Measurements from ENCODE around the gene CADPS2. TPM values are rescaled to one million over a fixed set of nuclear protein-coding genes. Genes with fewer than 3 reads are reported as not detected.

CADPS2 gene
- total RNA-seq, 4 donors from 2014 or later, result 8.7 to 27.9 (median 16.7) TPM

GRCh38 chr7:122651451-122651850 lies 234.8 kb downstream of the CADPS2 start:
- TF ChIP-seq, protein P1, sequence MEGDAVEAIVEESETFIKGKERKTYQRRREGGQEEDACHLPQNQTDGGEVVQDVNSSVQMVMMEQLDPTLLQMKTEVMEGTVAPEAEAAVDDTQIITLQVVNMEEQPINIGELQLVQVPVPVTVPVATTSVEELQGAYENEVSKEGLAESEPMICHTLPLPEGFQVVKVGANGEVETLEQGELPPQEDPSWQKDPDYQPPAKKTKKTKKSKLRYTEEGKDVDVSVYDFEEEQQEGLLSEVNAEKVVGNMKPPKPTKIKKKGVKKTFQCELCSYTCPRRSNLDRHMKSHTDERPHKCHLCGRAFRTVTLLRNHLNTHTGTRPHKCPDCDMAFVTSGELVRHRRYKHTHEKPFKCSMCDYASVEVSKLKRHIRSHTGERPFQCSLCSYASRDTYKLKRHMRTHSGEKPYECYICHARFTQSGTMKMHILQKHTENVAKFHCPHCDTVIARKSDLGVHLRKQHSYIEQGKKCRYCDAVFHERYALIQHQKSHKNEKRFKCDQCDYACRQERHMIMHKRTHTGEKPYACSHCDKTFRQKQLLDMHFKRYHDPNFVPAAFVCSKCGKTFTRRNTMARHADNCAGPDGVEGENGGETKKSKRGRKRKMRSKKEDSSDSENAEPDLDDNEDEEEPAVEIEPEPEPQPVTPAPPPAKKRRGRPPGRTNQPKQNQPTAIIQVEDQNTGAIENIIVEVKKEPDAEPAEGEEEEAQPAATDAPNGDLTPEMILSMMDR (IDR thresholded peaks at IDR 0.05; ENCODE audit: low read depth), result no peak

GRCh38 chr7:122643250-122643649 lies 243.0 kb downstream of the CADPS2 start:
- TF ChIP-seq, protein P1 (IDR thresholded peaks at IDR 0.05; ENCODE audit: low read depth), result no peak

DNA sequence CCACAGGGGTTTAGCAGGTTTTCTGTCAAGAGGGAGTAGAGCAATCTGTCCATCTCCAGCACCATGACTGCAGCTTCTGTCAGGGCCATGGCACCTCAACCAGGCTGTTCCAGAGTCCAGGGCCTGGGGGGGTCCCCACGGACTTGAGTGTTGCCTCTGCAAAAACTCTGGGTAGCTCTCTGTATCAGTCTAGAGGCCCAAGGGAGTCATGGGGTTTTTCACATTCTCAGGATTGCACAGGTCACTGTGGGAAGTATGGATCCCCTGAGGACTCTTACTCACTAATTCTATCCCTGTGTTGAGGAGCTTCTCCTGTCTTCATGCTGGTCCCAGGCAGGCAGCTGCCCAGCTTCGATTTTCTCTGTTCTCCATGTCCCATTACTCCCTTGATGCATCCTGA lies 247.8 kb downstream of the CADPS2 start:
- TF ChIP-seq, protein P1 (IDR thresholded peaks at IDR 0.05; ENCODE audit: low read depth), result no peak

DNA sequence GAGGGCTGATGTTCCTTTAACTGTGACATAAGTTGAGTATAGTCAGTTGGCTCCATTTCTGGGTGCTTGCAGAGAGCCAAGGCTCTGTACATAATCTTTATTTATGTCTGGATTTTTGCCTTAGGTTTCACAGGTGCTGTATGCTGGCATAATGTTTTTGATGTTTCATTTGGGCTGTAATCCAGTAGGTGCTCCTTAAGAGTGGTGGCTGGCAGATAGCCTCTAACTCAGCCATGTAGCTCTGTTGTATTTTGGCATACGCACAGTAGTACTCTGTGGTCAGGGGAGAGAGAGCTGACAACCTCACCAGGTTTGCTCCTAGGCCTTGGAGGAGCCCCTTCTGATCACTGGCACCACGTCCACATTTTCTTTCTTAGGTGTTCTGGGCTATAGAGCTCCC lies 248.5 kb downstream of the CADPS2 start:
- TF ChIP-seq, protein P1 (IDR thresholded peaks at IDR 0.05; ENCODE audit: low read depth), result no peak

DNA sequence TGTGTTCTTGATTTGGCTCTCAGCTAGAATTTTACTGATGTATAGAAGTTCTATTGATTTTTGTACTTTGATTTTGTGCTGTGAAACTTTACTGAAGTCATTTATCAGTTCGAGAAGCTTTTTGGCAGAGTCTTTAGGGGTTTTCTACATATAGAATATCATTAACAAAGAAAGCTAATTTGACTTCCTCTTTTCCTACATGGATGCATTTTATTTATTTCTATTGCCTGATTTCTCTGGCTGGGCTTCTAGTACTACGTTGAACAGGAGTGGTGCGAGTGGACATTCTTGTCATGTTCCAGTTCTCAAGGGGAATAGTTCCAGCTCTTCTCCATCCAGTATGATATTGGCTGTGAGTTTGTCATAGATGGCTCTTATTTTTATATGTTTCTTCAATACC lies 252.8 kb downstream of the CADPS2 start:
- TF ChIP-seq, protein P1 (IDR thresholded peaks at IDR 0.05; ENCODE audit: low read depth), result no peak

GRCh38 chr7:122632238-122632637 lies 254.0 kb downstream of the CADPS2 start:
- TF ChIP-seq, protein P1 (IDR thresholded peaks at IDR 0.05; ENCODE audit: low read depth), result no peak

DNA sequence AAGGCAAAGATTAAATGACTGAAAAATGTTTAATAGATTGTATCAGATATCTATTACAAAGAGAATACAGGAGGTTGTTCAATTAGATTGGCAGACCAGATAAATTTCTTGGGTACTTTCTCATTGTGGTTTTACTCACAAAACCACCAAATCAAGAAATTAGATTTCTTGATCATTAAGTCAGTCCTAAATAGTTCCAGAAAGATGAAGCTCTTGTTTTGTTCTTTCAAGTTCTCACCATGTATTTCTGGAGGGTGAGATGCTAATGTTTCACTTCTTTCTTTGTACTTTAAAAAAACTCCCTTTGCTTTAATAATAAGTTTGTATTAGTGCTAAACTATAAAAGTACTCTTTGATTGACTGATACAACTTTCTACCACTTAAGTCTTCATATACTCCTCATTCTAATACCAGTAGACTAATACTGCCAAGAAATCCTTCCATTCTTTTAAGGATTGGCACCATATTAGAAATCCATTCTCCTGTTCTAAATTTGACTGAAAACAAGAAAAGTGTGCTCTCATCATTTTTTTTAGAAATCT lies 256.8 kb downstream of the CADPS2 start:
- TF ChIP-seq, protein P1 (IDR thresholded peaks at IDR 0.05; ENCODE audit: low read depth), result no peak

Measured in subcutaneous adipose tissue (tissue), 4 donors.